GM12878 (cell line): ENCODE data around the gene CBLB. TPM values are rescaled to one million over a fixed set of nuclear protein-coding genes. Genes with fewer than 3 reads are reported as not detected.
A peak's percentile ranks its signal among the peaks of the same experiment; 100 is the strongest.

Experiments used
- ATF2 ChIP-seq: IDR thresholded peaks from 2 replicates; pipeline ENCODE4 v1.6.1; 2012; ENCODE audit warnings: low read length, inconsistent platforms
- CBFB ChIP-seq: IDR thresholded peaks from 2 replicates; pipeline ENCODE4 v1.6.1; 2016; ENCODE audit warnings: antibody characterized with exemption, low read depth
- CBX5 ChIP-seq: sonication (generic); IDR thresholded peaks from 2 replicates; pipeline ENCODE4 v1.6.1; 2016; ENCODE audit warnings: low read depth, moderate library complexity, mild to moderate bottlenecking, inconsistent platforms
- CHD1 ChIP-seq: IDR thresholded peaks from 2 replicates; pipeline ENCODE4 v1.6.1; 2012; ENCODE audit warnings: low read depth, low read length, improper control_type of control experiment
- CREM ChIP-seq: IDR thresholded peaks from 2 replicates; pipeline ENCODE4 v1.6.1; 2014; ENCODE audit warnings: antibody characterized with exemption, low read depth
- EED ChIP-seq: sonication (generic); IDR thresholded peaks from 2 replicates; pipeline ENCODE4 v1.6.1; 2016; ENCODE audit warnings: antibody characterized with exemption, low read depth
- ETV6 ChIP-seq, 2 experiments: fragments of 450-650 bp in 1 of 2; IDR thresholded peaks in 1 of 2; conservative IDR thresholded peaks in 1 of 2; 2 replicates each; pipeline ENCODE4 v1.6.1; 2014; ENCODE audit warnings: antibody characterized with exemption in 1 of 2, borderline replicate concordance in 1 of 2, low read depth in 1 of 2, mild to moderate bottlenecking in 1 of 2, moderate library complexity in 1 of 2
- HCFC1 ChIP-seq: fragments of 150-350 bp; IDR thresholded peaks from 2 replicates; pipeline ENCODE4 v1.6.1; 2014; ENCODE audit warnings: low read length
- IKZF2 ChIP-seq, 2 experiments: fragments of 450-650 bp; IDR thresholded peaks; 2 replicates each; pipeline ENCODE4 v1.6.1; 2017; ENCODE audit warnings: mild to moderate bottlenecking in 2 of 2, moderate library complexity in 2 of 2
- KAT2A ChIP-seq: conservative IDR thresholded peaks from 2 replicates; pipeline ENCODE4 v1.6.1; 2011; ENCODE audit warnings: low read depth, low read length; ENCODE audit not compliant: control insufficient read depth
- MEF2A ChIP-seq: IDR thresholded peaks from 2 replicates; pipeline ENCODE4 v1.6.1; 2011; ENCODE audit warnings: low read depth, mild to moderate bottlenecking, low read length, moderate library complexity; ENCODE audit not compliant: insufficient read depth
- MEF2B ChIP-seq: fragments of 450-650 bp; IDR thresholded peaks from 2 replicates; pipeline ENCODE4 v1.6.1; 2018; ENCODE audit warnings: mild to moderate bottlenecking, moderate library complexity; ENCODE audit not compliant: partially characterized antibody, poor library complexity, severe bottlenecking
- MTA2 ChIP-seq: fragments of 450-650 bp; IDR thresholded peaks from 2 replicates; pipeline ENCODE4 v1.6.1; 2016; ENCODE audit warnings: low read depth, mild to moderate bottlenecking, moderate library complexity
- MYC ChIP-seq: IDR thresholded peaks from 2 replicates; pipeline ENCODE4 v1.6.1; 2011; ENCODE audit warnings: mild to moderate bottlenecking, low read length, moderate library complexity, inconsistent platforms; ENCODE audit not compliant: insufficient read depth, insufficient replicate concordance, insufficient read length, severe bottlenecking
- NR2F1 ChIP-seq: fragments of 450-650 bp; conservative IDR thresholded peaks from 2 replicates; pipeline ENCODE4 v1.6.1; 2017; ENCODE audit warnings: mild to moderate bottlenecking
- PAX5 ChIP-seq: IDR thresholded peaks from 2 replicates; pipeline ENCODE4 v1.6.1; 2011; ENCODE audit warnings: low read depth, low read length, borderline replicate concordance
- PKNOX1 ChIP-seq: fragments of 450-650 bp; IDR thresholded peaks from 2 replicates; pipeline ENCODE4 v1.6.1; 2016; ENCODE audit warnings: mild to moderate bottlenecking
- POU2F2 ChIP-seq: IDR thresholded peaks from 3 replicates; pipeline ENCODE4 v1.6.1; 2011; ENCODE audit warnings: low read depth, mild to moderate bottlenecking, low read length, borderline replicate concordance
- RAD21 ChIP-seq: IDR thresholded peaks from 2 replicates; pipeline ENCODE4 v1.6.1; 2011; ENCODE audit warnings: mild to moderate bottlenecking, low read depth, low read length, moderate library complexity; ENCODE audit not compliant: insufficient read depth
- RUNX3 ChIP-seq: IDR thresholded peaks from 2 replicates; pipeline ENCODE4 v1.6.1; 2012; ENCODE audit warnings: low read length, inconsistent platforms
- SIN3A ChIP-seq: IDR thresholded peaks from 2 replicates; pipeline ENCODE4 v1.6.1; 2012; ENCODE audit warnings: low read depth, low read length, improper control_type of control experiment
- SMAD1 ChIP-seq: fragments of 450-650 bp; IDR thresholded peaks from 2 replicates; pipeline ENCODE4 v1.6.1; 2018; ENCODE audit warnings: mild to moderate bottlenecking, low read depth; ENCODE audit not compliant: partially characterized antibody
- SREBF1 ChIP-seq: IDR thresholded peaks from 2 replicates; pipeline ENCODE4 v1.6.1; 2012; ENCODE audit warnings: mild to moderate bottlenecking, low read length
- TBL1XR1 ChIP-seq: IDR thresholded peaks from 2 replicates; pipeline ENCODE4 v1.6.1; 2012; ENCODE audit warnings: low read depth, low read length, improper control_type of control experiment
- ZBED1 ChIP-seq: IDR thresholded peaks from 2 replicates; pipeline ENCODE4 v1.6.1; 2016; ENCODE audit warnings: borderline replicate concordance
- ZNF217 ChIP-seq: fragments of 450-650 bp; IDR thresholded peaks from 2 replicates; pipeline ENCODE4 v1.6.1; 2017; ENCODE audit warnings: antibody characterized with exemption, mild to moderate bottlenecking
- polyA plus RNA-seq, 11 experiments: library from polyadenylated mRNA; depleted of rRNA in 4 of 11; unstranded in 6 of 11; stranded (reverse) in 5 of 11; fragments of >200 nt; fragmentation: Nextera tagmentation in 4 of 11; fragmentation: Illumina TruSeq in 1 of 11; extraction: Ambion mirVana in 4 of 11; extraction: Trizol in 1 of 11; gene quantifications; 1 replicate in 1 of 11; 2 replicates in 10 of 11; pipeline versions ENCODE4 v1.2.1 to v1.2.3, GENCODE V29; 2011 to 2016; ENCODE audit warnings: inconsistent platforms in 2 of 11, missing spikeins in 2 of 11, low read depth in 1 of 11
- total RNA-seq, 4 experiments: library from RNA; depleted of rRNA in 3 of 4; stranded (reverse); fragments of >200 nt in 3 of 4; fragmentation: Illumina TruSeq in 1 of 4; extraction: Trizol in 1 of 4; gene quantifications; 2 replicates each; pipeline versions ENCODE4 v1.2.1 to v1.2.3, GENCODE V29; 2013 to 2021
- TF ChIP-seq, protein P1 (sequence below): fragments of 450-650 bp; IDR thresholded peaks from 2 replicates; pipeline ENCODE4 v1.6.1; 2016; ENCODE audit warnings: mild to moderate bottlenecking, moderate library complexity, borderline replicate concordance

CBLB gene
- total and polyA plus RNA-seq, 10 of the 15 experiments (the other 5 are each of a cell fraction or from before 2014, with no cell fraction given), result 17.2 to 107 (median 41.9) TPM

DNA sequence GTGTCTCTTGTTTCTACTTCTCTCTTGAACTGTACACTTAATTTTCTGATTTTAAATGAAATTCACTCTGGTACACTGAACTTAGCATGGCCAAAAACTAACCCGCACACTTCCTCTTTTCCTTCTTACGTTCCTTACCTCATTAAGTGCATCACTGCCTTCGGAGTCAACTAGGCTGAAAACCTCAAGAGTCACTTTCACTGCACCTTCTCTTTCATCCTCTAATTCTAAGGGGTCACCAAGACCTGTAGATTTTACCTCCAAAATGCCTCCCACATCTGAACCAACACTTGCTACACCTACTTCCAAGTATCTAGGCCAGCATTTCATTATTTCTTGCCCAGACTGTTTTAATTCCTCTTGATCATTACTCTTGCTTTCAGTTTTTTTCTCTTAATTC, 6.6 kb downstream of the CBLB start (continued):
- TF ChIP-seq, protein P1, sequence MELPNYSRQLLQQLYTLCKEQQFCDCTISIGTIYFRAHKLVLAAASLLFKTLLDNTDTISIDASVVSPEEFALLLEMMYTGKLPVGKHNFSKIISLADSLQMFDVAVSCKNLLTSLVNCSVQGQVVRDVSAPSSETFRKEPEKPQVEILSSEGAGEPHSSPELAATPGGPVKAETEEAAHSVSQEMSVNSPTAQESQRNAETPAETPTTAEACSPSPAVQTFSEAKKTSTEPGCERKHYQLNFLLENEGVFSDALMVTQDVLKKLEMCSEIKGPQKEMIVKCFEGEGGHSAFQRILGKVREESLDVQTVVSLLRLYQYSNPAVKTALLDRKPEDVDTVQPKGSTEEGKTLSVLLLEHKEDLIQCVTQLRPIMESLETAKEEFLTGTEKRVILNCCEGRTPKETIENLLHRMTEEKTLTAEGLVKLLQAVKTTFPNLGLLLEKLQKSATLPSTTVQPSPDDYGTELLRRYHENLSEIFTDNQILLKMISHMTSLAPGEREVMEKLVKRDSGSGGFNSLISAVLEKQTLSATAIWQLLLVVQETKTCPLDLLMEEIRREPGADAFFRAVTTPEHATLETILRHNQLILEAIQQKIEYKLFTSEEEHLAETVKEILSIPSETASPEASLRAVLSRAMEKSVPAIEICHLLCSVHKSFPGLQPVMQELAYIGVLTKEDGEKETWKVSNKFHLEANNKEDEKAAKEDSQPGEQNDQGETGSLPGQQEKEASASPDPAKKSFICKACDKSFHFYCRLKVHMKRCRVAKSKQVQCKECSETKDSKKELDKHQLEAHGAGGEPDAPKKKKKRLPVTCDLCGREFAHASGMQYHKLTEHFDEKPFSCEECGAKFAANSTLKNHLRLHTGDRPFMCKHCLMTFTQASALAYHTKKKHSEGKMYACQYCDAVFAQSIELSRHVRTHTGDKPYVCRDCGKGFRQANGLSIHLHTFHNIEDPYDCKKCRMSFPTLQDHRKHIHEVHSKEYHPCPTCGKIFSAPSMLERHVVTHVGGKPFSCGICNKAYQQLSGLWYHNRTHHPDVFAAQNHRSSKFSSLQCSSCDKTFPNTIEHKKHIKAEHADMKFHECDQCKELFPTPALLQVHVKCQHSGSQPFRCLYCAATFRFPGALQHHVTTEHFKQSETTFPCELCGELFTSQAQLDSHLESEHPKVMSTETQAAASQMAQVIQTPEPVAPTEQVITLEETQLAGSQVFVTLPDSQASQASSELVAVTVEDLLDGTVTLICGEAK, result 0 out of 2 replicates have a peak, but pooled peaks have one; percentile 9
- TF ChIP-seq RAD21, result peak; percentile 32; the same call in 1 of the 2 replicates
- 0 out of 2 replicates have a peak, but pooled peaks have one; percentile 41 for TF ChIP-seq MEF2A
- peak; percentile 83 for TF ChIP-seq CREM
- no peak for TF ChIP-seq CHD1
- peak; percentile 80; the same call in 1 of the 2 replicates for TF ChIP-seq ZNF217
- TF ChIP-seq NR2F1, result peak; percentile 95
- TF ChIP-seq ETV6 (conservative IDR thresholded peaks at IDR 0.05 in 1 of 2, IDR thresholded peaks at IDR 0.05 in 1 of 2; ENCODE audit: borderline replicate concordance in 1 of 2, low read depth in 1 of 2), result peak in 1 of 2 experiments; percentile 71; a peak in 1 of 4 replicates
- peak; percentile 56 for TF ChIP-seq SMAD1
- TF ChIP-seq SIN3A, result no peak
- peak; percentile 98 for TF ChIP-seq PAX5
- TF ChIP-seq IKZF2 (IDR thresholded peaks at IDR 0.05), result peak; percentile 88 to 92
- peak; percentile 96 for TF ChIP-seq MTA2
- no peak for TF ChIP-seq MYC
- TF ChIP-seq ZBED1, result no peak; the same call in 1 of the 2 replicates
- peak; percentile 69; the same call in 1 of the 2 replicates for TF ChIP-seq CBFB
- no peak for TF ChIP-seq HCFC1
- TF ChIP-seq CBX5, result 0 out of 2 replicates have a peak, but pooled peaks have one; percentile 45
- TF ChIP-seq TBL1XR1, result 0 out of 2 replicates have a peak, but pooled peaks have one; percentile 53
- no peak for TF ChIP-seq KAT2A
- peak; percentile 23 for TF ChIP-seq MEF2B
- TF ChIP-seq POU2F2, result peak; percentile 68; the same call in 1 of the 3 replicates
- peak; percentile 84 for TF ChIP-seq EED
- TF ChIP-seq PKNOX1, result no peak
- peak; percentile 97 for TF ChIP-seq RUNX3
- peak; percentile 93 for TF ChIP-seq ATF2
- no peak for TF ChIP-seq SREBF1
